Measurements from ENCODE around the gene MCEE.
A peak's percentile ranks its signal among the peaks of the same experiment; 100 is the strongest.
"Not testable (repeated sequence)": the region's sequence is repeated elsewhere in the genome, so short reads cannot be mapped to it uniquely, and the experiment has no call there.

MCEE gene

DNA sequence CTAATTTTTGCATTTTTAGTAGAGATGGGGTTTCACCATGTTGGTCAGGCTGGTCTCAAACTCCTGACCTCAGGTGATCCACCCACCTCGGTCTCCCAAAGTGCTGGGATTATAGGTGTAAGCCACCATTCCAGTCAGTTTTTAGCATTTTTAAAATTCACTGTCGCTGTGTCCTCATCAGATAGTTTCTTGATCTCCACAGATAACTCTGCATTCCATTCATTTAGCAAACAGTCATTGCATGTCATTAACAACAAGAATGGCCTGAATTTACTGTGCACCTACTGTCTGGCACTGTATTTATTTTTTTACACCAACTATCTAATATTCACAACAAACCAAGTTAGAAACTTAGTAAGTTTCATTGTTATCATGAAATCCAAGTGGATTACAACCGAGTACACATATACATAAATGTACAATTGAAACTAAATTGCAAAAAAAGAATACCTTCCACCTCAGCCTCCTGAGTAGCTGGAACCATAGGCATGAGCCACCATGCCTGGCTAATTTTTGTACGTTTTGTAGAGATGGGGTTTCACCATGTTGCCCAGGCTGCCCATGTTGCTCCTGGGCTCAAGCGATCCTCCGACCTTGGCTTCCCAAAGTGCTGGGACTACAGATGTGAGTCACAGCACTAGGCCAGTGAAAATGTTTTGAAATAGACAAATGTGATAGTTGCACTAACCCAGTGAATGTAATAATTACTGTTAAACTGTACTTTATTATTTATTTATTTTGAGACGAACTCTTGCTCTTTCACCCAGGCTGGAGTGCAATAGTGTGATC is 4.3 kb downstream of the MCEE start:
- DNase-seq, result no peak

DNA sequence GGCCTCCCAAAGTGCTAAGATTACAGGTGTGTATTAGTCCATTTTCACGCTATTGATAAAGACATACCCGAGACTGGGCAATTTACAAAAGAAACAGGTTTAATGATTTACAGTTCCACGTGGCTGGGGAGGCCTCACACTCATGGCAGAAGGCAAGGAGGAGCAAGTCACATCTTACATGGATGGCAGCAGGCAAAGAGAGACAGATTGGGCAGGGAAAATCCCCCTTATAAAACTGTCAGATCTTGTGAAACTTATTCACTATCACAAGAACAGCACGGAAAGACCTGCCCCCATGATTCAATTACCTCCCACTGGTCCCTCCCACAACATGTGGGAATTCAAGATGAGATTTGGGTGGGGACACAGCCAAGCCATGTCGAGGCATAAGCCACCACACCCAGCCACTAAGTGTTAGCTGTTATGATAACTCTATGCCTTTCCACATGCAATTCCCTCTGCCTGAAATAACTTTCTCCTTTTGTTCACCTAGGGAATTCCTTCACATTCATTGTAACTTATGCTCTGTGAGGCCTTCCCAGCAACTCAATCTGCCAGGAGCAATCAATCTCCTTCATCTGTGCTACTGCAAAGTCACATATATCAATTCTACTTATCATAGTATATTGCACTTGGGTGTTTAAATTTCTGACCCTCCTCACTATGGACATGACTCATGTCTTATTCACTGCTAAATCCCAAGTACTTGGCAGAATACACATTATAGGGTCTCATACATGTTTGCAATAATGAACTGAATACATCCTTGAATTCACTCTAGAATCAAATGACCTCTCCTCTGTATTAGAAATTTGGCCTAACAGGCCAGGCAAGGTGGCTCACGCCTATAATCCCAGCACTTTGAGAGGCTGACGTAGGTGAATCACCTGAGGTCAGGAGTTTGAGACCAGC is 7.4 kb downstream of the MCEE start:
- no peak for DNase-seq

DNA sequence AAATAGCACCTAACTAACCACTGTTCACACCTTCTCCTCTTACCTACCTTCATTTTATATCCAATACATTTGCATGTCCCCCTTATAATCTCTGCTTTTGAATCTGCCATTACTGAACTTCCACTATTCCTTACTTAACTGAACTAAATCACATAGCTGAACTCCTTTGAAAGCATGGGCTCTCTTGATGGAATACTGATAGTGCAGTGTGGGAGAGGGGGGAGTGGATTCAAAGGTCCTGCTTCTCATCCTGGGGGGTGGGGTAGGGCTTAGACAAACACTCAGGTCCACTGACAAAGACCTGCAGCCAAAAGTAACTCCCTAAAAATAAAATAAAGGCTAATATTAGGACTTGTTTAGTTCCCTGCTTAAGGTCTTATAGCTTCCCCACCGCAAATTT is 8.6 kb downstream of the MCEE start:
- no peak for DNase-seq

DNA sequence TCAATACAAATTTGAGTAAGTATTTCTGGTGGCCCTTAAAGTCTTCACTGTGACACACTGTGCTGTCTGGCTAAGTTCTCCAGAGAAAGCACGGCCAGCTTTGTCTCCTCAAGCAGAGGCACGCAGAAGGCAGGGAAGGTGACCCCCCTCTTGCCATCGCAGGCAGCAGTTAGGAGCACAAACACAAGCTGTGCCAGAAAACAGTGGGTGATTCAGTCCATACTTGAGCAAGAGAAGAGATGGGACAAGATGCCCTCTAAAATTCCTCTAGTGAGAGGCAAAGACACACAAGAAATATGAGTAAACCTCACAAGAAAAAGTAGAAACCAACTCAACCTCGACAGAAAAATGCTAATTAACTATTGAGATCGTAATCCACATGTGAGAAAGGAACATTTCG is 9.8 kb downstream of the MCEE start:
- DNase-seq, result no peak

DNA sequence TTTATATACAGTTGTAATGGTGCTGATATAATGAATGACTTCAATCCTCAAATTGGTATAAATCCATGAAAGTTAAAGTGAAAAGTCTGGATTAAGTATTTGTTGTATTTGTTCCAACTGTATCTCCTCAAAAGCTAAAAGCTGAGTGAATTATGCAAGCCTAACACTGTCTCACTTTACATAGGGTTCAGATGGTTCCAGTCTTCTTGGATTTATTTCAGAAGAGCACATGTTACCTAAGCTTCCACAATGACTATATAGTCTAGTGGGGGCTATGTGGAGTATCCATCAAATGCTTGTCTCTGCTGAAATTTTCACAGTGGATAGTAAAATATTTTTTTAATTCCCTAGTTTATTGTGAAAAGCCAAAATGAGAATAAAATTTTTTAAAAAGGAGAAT is 13.0 kb downstream of the MCEE start:
- no peak for DNase-seq

DNA sequence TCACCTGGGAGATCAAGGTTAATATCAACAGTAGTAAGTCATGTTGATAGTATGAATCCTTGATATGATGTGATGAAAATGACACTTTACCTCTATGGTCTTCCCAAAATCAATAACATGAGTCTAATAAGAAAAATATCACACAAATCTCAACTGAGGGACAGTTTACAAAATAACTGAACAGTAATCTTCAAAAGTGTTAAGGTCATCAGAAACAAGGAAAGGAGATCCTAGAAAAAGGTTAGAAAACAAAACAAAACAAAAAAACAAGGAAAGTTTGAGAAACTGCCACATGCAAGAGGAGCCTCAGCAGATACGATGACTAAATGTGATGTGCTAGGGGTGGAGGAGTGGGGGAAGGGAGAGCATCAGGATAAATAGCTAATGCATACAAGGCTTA is 16.2 kb downstream of the MCEE start:
- no peak for DNase-seq

DNA sequence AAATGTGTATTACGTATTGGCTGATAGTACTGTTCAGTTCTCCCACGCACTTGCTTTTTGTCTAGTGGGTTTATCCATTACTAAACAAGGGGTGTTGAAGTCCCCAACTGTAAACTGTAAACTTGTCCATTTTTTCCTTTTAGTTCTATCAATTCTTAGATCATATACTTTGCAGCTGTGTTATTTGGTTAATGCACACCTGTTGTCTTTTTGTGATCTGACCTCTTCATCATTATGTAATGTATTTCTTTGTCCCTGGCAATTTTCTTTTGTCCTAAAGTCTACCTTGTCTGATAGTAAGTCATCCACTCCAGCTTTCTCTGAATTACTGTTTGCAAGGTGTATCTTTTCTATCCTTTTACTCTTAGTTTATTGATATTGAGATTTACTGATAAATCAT is 21.9 kb downstream of the MCEE start:
- DNase-seq, result no peak

DNA sequence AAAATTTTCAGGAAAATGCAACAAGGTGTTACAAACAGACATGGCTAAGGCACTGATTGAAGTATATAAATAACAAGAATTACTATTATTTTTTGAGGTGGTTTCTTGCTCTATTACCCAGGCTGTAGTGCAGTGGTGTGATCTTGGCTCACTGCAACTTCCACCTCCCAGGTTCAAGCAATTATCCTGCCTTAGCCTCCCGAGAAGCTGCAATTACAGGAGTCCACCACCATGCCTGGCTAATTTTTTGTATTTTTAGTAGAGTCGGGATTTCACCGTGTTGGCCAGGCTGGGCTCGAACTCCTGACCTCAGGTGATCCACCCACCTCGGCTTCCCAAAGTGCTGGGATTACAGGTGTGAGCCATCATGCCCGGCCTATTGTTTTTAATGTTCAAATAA is 23.6 kb downstream of the MCEE start:
- DNase-seq, result not testable (repeated sequence)

DNA sequence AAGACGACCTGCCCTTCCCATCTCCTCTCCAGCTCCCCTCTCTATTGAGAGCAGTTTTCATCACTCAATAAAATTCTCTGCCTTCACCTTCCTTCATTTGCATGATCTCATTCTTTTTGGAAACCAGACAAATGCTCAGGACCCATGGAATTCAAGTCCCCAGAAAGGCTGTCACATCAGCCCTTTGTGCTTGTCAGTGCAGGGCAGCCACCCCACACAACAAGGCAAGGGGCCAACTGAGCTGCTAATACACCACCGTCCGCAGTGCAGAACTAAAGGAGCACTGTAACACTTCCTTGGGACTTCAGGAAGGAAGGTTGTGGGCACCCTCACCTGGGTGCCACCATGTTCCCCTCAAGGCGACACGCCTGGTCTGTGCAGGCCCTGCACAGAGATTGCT is 26.2 kb downstream of the MCEE start:
- no peak for DNase-seq

DNA sequence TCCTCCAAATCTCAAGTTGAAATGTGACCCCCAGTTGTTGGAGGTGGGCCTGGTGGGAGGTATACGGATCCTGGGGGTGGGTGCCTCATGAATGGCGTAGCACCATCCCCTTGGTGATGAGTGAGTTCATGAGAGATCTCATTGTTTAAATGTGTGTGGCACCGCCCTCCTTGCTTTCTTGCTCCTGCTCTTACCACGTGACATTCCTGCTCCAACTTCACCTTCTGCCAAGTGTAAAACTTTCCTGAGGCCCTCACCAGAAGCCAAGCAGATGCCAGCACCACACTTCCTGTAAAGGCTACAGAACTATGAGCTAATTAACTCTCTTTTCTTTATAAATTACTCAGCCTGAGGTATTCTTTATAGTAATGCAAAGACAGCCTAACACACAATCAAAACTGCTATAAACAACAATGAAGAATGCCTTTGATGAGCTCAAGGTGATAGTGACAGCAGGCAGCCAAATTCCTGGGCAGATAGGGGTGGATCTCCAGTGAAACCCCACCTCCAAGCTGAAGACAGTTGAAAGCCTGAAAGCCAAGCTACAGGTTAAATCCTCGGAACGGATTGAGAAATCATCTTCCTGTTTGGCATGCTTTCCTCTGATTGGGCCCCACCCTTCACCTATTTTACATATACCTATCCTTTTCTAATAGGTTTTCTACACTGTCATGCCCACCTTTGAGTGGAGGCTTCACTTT is 26.9 kb downstream of the MCEE start:
- no peak for DNase-seq

DNA sequence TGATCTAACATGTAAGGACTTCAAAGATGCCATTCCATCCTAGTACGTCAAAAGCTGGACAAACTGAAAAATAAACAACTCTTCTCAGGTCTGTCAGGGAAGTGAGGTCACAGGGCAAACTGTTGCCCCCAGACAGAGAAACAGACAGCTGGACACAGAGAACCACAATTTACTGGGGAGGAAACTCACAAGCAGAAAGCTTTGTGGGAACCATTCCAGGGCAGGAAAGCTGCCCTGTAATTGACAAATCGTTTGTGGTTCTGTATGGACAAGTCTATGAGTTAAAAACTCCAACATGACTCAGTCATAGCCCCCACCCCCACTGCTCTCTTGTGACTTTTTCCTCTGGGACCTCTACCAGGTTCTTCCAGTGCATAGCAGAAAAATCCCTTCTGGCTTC is 28.4 kb downstream of the MCEE start:
- DNase-seq, result no peak

DNA sequence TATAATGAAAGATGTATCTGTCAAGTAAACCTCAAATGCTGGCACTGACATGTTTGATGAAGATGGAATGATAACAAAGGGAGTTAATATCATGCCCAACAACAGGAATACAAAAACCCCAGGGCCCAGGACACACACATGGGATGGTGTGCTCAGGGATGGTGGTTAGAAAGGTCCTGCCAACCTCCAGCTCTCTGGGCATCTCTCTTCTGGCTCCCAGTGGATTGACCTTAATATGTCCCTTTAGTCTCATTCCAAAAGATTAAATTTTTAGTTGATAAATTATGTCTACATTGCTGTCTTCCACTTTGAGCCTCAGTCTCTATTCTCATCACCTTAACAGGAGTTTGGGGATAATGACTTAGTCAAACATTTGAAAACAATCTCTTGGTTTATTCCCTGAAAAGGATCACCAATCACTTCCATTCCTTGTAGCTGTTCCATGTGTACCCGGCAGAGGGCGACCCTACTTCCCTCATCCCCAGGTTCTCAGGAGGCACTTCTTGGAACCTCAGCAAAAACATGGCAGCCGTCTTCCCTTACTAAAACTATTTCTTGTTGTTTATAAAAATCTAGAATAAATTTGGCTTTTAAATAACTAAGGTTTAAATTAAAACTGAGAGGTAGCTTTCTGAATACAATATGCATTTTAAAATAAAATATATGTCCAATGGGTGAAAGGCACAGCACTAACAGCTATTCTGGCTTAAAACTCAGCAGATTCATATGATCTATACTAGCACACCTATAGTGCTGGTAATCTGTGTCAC is 29.6 kb downstream of the MCEE start:
- DNase-seq, result peak; percentile 30

DNA sequence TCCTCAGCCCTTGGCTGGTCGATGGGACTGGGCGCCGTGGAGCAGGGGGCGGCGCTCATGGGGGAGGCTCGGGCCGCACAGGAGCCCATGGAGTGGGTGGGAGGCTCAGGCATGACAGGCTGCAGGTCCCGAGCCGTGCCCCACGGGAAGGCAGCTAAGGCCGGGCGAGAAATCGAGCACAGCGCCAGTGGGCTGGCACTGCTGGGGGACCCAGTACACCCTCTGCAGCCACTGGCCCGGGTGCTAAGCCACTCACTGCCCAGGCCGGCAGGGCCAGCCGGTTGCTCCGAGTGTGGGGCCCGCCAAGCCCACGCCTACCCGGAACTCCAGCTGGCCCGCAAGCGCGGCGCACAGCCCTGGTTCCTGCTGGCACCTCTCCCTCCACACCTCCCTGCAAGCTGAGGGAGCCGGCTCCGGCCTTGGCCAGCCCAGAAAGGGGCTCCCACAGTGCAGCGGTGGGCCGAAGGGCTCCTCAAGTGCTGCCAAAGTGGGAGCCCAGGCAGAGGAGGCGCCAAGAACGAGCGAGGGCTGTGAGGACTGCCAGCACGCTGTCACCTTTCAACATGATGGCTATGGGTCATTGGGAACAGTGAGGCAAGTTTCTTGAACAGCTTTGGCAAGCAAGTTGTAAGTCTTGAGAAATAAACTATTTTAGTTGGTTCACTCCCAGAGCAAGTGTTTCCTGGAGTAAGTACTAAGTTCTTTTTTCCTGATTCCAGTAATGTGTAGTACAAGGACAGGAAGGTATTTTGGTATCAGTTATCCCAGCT is 37.4 kb downstream of the MCEE start:
- not testable (repeated sequence) for DNase-seq

DNA sequence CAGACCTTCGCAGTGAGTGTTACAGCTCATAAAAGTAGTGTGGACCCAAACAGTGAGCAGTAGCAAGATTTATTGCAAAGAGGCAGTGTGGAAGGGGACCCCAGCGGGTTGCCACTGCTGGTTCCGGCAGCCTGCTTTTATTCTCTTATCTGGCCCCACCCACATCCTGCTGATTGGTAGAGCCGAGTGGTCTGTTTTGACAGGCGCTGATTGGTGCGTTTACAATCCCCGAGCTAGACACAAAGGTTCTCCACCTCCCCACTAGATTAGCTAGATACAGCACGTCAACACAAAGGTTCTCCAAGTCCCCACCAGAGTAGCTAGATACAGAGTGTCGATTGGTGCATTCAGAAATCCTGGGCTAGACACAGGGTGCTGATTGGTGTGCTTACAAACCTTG is 38.2 kb downstream of the MCEE start:
- not testable (repeated sequence) for DNase-seq

DNA sequence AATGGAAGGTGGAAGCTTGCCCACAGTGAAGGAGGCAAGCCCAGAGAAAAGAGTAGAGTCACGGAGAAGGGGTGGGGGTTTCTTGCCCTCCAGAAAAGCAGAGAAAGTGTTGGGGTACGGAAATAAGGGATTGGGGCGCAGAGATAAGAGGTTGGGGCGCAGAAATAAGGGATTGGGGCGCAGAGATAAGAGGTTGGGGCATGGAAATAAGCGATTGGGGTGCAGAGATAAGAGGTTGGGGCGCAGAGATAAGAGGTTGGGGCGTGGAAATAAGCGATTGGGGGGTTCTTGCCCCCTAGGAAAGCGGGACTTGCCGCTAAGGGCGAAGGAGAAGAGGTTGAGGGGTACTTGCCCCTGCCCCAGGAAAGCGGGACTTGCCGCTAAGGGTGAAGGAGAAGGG is 40.6 kb downstream of the MCEE start:
- not testable (repeated sequence) for DNase-seq

DNA sequence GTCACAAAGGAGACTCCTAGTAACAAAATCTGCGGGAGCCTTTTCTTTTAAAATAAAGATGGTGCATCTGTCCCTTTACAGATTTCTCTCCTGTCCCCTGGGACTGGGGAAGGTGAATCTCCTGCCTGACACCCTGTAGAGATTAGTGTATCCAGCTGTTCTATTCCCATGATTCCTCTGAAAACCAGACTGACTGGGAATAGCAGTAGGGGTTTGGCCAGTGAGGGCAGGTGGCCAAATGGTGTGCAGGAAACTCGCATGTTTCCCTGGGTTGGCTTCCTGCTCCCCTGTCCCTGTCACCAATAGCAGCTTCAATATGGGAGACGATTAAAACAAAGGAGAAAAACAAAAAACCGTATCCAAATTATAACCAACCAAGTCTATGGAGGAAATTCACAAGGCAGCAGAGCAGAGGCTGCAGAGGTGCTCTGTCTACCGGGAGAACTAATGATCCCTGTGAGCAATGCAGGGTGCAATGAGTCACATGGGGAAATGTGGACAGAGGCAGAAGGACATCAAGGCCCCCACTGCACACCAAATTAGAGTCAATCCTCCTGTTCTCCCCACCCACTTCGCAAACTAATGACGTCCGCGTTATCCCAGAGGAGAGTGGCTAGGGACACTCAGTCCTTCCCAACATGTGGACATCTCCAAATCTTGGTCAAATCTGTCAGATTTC is 44.6 kb downstream of the MCEE start:
- not testable (repeated sequence) for DNase-seq

DNA sequence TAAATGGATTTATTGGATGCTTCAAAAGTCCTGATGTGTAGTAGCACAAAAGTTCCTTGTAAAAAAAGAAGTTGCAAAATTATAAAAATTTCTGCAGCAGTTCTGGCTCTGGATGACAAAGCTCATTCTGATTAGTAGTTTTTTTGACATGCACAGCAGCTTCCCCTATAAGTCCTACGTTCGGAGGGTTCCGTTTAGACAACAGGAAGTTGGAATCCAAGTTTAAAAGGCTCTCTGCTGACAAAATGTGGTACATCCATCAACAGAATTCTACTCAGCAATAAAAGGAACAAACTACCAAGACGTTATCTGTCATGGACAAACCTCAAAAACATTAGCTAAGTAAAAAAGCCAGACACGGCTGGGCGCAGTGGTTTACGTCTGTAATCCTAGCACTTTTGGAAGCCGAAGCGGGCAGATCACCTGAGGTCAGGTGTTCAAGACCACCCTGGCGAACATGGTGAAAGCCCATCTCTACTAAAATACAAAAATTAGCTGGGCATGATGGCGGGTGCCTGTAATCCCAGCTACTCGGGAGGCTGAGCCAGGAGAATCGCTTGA is 46.2 kb downstream of the MCEE start:
- not testable (repeated sequence) for DNase-seq

DNA sequence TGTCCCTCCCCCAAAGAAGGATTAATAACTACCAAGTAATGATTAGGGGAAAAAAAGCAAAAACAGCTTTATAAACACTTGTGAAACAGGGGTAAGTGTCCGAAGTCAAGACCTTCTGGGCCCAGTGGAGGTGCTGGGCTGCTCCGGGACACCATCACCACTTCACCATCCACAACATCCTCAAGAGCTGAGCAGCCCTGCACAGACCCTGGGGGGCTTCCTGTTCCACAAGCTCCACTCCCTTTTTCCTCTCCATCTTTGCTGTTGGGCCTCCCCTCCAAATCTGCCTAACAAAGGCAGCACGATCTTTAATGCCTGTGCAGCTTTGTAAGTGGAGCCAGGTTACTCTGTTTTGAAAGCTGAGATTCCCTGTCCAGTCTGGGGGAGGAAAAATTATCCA is 46.7 kb downstream of the MCEE start:
- not testable (repeated sequence) for DNase-seq

DNA sequence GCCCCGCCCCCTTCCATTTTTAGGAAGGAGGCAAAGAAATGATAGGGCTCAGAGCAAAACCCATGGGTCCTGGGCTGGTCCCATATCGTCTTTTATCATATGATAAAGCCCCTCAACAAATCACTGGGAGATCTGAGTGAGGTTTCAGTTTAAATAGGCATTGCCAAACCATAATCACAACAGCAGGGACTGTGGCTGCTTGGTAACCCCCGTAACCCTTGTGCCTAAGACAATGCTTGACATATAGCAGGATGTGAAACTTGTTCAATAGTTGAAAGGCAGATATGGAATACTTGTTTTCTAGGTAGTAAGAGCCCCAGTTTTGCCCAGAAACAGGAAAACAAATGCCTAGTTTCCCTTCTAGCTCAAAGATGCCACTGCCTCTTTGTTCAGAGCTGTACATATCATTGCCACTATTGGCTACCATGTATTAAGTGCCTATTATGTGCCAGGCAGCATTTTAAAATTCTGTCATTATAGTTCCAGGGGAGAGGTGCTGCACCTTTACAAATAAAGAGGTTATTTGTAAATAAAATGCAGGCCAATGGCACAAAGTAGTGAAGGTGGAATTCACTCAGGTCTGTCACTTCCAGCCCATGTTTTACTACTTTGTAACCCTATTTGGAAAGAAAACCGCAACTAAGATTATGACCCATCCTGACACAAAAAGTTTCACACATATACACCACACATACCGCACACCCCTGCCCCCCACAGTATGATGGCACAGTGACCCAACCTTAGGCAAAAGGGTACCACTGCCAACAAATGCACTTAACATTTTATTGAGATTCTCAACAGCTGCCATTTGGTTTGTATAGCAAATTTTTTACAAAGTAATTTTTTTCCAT is 47.4 kb downstream of the MCEE start:
- DNase-seq, result no peak

DNA sequence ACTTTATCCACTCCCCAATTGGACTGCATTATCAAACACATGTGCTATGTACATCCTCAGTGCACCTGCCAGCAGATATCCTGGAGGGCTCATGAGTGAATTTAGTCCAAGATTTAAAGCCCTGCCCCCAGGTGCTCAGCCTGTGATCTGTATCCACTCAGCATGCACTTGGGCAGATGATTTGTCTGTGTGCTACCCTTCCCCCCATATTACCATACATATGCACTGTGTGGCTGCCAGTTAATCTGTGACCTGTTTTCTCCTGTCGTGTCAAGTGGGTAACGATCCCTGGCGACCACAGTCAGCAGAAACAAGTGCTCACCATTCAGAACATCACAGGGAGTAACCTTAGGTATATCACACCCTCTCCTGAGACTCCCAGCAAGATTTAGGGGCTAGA is 51.4 kb downstream of the MCEE start:
- peak; percentile 59 for DNase-seq
